ENCODE data around the gene NARF. TPM values are rescaled to one million over a fixed set of nuclear protein-coding genes. Genes with fewer than 3 reads are reported as not detected.

The NARF gene
- polyA plus RNA-seq, 1 of the 3 experiments (the other 2 are of a cell fraction): 128 TPM

- no peaks in the 10 kb centered on the region for H3K27me3 ChIP-seq (ENCODE audit: insufficient read depth)
- H3K9ac ChIP-seq: no peak overlapping the region
- ChIA-PET CTCF (interaction anchor here (0.6 to 1.6 kb wide), 15 partner anchors 10 to 244 kb away, joined by 3 to 9 read pairs (median 3); no protein-coding TSS in a partner anchor), POLR2A (no interaction called here)
- H3K9me2 ChIP-seq: no peaks in the 10 kb centered on the region
- H4K20me1 ChIP-seq (ENCODE audit: insufficient read depth): no peaks in the 10 kb centered on the region
- TF ChIP-seq RAD21 (IDR thresholded peaks at IDR 0.05; ENCODE audit: low read length) (peak; percentile 47), RXRA (IDR thresholded peaks at IDR 0.05; ENCODE audit: borderline replicate concordance, low read depth) (no peak), RFX5 (IDR thresholded peaks at IDR 0.05; ENCODE audit: low read length) (no peak), SMC3 (IDR thresholded peaks at IDR 0.05; ENCODE audit: low read depth, low read length) (0 out of 2 replicates have a peak, but pooled peaks have one; percentile 18), TCF12 (IDR thresholded peaks at IDR 0.05) (no peak), EZH2phosphoT487 (IDR thresholded peaks at IDR 0.05; ENCODE audit: borderline replicate concordance, low read depth) (no peak), YY1 (IDR thresholded peaks at IDR 0.05; ENCODE audit: low read depth) (no peak), NFIC (IDR thresholded peaks at IDR 0.05; ENCODE audit: borderline replicate concordance) (no peak), CHD2 (IDR thresholded peaks at IDR 0.05; ENCODE audit: low read length, partially characterized antibody) (no peak)
- TF ChIP-seq, protein P1, sequence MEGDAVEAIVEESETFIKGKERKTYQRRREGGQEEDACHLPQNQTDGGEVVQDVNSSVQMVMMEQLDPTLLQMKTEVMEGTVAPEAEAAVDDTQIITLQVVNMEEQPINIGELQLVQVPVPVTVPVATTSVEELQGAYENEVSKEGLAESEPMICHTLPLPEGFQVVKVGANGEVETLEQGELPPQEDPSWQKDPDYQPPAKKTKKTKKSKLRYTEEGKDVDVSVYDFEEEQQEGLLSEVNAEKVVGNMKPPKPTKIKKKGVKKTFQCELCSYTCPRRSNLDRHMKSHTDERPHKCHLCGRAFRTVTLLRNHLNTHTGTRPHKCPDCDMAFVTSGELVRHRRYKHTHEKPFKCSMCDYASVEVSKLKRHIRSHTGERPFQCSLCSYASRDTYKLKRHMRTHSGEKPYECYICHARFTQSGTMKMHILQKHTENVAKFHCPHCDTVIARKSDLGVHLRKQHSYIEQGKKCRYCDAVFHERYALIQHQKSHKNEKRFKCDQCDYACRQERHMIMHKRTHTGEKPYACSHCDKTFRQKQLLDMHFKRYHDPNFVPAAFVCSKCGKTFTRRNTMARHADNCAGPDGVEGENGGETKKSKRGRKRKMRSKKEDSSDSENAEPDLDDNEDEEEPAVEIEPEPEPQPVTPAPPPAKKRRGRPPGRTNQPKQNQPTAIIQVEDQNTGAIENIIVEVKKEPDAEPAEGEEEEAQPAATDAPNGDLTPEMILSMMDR (IDR thresholded peaks at IDR 0.05): peak; percentile 83
- H3K27ac ChIP-seq (ENCODE audit: low read depth in 2 of 2, low read length in 1 of 2): no peak overlapping the region
- H3K4me1 ChIP-seq (ENCODE audit: control insufficient read depth in 1 of 2, insufficient read depth in 2 of 2, low read depth in 1 of 2, low read length in 1 of 2): no peaks in the 10 kb centered on the region; a peak in 1 of 4 replicates
- peaks cover 0 to 6% of the 10 kb centered on the region in 2 experiments for H3K36me3 ChIP-seq (replicated peaks in 1 of 2; ENCODE audit: control insufficient read depth in 1 of 2, insufficient read depth in 2 of 2, low read length in 1 of 2)
- H3K4me3 ChIP-seq (ENCODE audit: low read depth in 2 of 2, low read length in 1 of 2): no peak overlapping the region
- no peaks in the 10 kb centered on the region for H3K9me3 ChIP-seq
- H3K79me2 ChIP-seq (ENCODE audit: insufficient read depth): no peaks in the 10 kb centered on the region
- WGBS (ENCODE audit: low lambda C conversion rate): 89% methylated on average over 25 of the region's 25 CpGs
- no peak overlapping the region for H2AFZ ChIP-seq (ENCODE audit: low read depth)
- H3K4me2 ChIP-seq: no peak overlapping the region
- no peaks in the 10 kb centered on the region for H3F3A ChIP-seq (replicated peaks; ENCODE audit: insufficient read depth)
- DNase-seq: peak; percentile 73
Observed at GRCh38 chr17:82424001-82424862, 34.3 kb upstream of the NARF start.

- H3K27ac ChIP-seq (ENCODE audit: low read depth in 2 of 2, low read length in 1 of 2): no peak overlapping the region
- TF ChIP-seq FOXJ3 (CRISPR knock-in tag; IDR thresholded peaks at IDR 0.05): no peak
- no peak for TF ChIP-seq EP300 (IDR thresholded peaks at IDR 0.05; ENCODE audit: borderline replicate concordance in 1 of 2, low read depth in 1 of 2, low read length in 1 of 2)
- TF ChIP-seq RAD21 (IDR thresholded peaks at IDR 0.05; ENCODE audit: low read length): no peak
- TF ChIP-seq RCOR1 (IDR thresholded peaks at IDR 0.05; ENCODE audit: low read length): no peak
- no peak for TF ChIP-seq RXRA (IDR thresholded peaks at IDR 0.05; ENCODE audit: borderline replicate concordance, low read depth)
- TF ChIP-seq YY1 (IDR thresholded peaks at IDR 0.05; ENCODE audit: low read depth): no peak
- peaks cover 0 to 5% of the 10 kb centered on the region in 2 experiments for H3K36me3 ChIP-seq (replicated peaks in 1 of 2; ENCODE audit: control insufficient read depth in 1 of 2, insufficient read depth in 2 of 2, low read length in 1 of 2)
- no peaks in the 10 kb centered on the region for H3K27me3 ChIP-seq (ENCODE audit: insufficient read depth)
- no peak for DNase-seq
- no peak overlapping the region for H3K4me2 ChIP-seq
- H3F3A ChIP-seq (replicated peaks; ENCODE audit: insufficient read depth): no peaks in the 10 kb centered on the region
- ChIA-PET CTCF (interaction anchor here (0.6 to 1.6 kb wide), 14 partner anchors 11 to 244 kb away, joined by 3 to 9 read pairs (median 3); no protein-coding TSS in a partner anchor), POLR2A (no interaction called here)
- H4K20me1 ChIP-seq (ENCODE audit: insufficient read depth): no peaks in the 10 kb centered on the region
- H3K79me2 ChIP-seq (ENCODE audit: insufficient read depth): no peaks in the 10 kb centered on the region
- H3K9me2 ChIP-seq: no peaks in the 10 kb centered on the region
- H3K4me1 ChIP-seq (ENCODE audit: control insufficient read depth in 1 of 2, insufficient read depth in 2 of 2, low read depth in 1 of 2, low read length in 1 of 2): no peaks in the 10 kb centered on the region
- WGBS (ENCODE audit: low lambda C conversion rate): 93% methylated on average over 2 of the region's 2 CpGs
- no peaks in the 10 kb centered on the region for H3K9me3 ChIP-seq
- no peak overlapping the region for H2AFZ ChIP-seq (ENCODE audit: low read depth)
- no peak overlapping the region for H3K4me3 ChIP-seq (ENCODE audit: low read depth in 2 of 2, low read length in 1 of 2)
- no peak overlapping the region for H3K9ac ChIP-seq
Observed at GRCh38 chr17:82424863-82425159, 33.7 kb upstream of the NARF start.
